ENCODE data around the gene NIPBL.

- TF ChIP-seq CTCF (IDR thresholded peaks at IDR 0.05; ENCODE audit: insufficient read depth, low read length, poor library complexity, severe bottlenecking) (no peak), EZH2phosphoT487 (conservative IDR thresholded peaks at IDR 0.05; ENCODE audit: low read length) (no peak)
These were observed 34.5 kb upstream of the NIPBL start for GRCh38 chr5:36842087-36842486.

Measured in SU-DHL-6 (cell line).